ENCODE data around the gene CPA2. TPM values are rescaled to one million over a fixed set of nuclear protein-coding genes. Genes with fewer than 3 reads are reported as not detected.
"Not testable (repeated sequence)": the region's sequence is repeated elsewhere in the genome, so short reads cannot be mapped to it uniquely, and the experiment has no call there.

CPA2 gene
- total RNA-seq, 4 donors from 2014 or later = not detected

GRCh38 chr7:130228840-130229502 is 37.7 kb upstream of the CPA2 start:
- H3K4me3 ChIP-seq = no peak overlapping the region
- H3K36me3 ChIP-seq = no peaks in the 10 kb centered on the region
- H3K9me3 ChIP-seq = no peaks in the 10 kb centered on the region
- H3K4me1 ChIP-seq = no peaks in the 10 kb centered on the region
- in situ Hi-C loops (cut with MboI; ENCODE audit: low sequenced_read_pairs in 4 of 4) = loop anchor here in 3 of 4 donors (25.0 kb wide), 2 partner anchors 483 to 533 kb away; no protein-coding TSS in a partner anchor
- H3K27ac ChIP-seq = no peak overlapping the region
- no peaks in the 10 kb centered on the region for H3K27me3 ChIP-seq
- TF ChIP-seq, protein P1, sequence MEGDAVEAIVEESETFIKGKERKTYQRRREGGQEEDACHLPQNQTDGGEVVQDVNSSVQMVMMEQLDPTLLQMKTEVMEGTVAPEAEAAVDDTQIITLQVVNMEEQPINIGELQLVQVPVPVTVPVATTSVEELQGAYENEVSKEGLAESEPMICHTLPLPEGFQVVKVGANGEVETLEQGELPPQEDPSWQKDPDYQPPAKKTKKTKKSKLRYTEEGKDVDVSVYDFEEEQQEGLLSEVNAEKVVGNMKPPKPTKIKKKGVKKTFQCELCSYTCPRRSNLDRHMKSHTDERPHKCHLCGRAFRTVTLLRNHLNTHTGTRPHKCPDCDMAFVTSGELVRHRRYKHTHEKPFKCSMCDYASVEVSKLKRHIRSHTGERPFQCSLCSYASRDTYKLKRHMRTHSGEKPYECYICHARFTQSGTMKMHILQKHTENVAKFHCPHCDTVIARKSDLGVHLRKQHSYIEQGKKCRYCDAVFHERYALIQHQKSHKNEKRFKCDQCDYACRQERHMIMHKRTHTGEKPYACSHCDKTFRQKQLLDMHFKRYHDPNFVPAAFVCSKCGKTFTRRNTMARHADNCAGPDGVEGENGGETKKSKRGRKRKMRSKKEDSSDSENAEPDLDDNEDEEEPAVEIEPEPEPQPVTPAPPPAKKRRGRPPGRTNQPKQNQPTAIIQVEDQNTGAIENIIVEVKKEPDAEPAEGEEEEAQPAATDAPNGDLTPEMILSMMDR (IDR thresholded peaks at IDR 0.05 in 4 of 5, conservative IDR thresholded peaks at IDR 0.05 in 1 of 5) = no peak
- TF ChIP-seq POLR2A (IDR thresholded peaks at IDR 0.05) = no peak
- ATAC-seq (no peak), DNase-seq (no peak)
- intact Hi-C loops (cut with DNase I; ENCODE audit: low total_unique reads) = no loop called here

DNA sequence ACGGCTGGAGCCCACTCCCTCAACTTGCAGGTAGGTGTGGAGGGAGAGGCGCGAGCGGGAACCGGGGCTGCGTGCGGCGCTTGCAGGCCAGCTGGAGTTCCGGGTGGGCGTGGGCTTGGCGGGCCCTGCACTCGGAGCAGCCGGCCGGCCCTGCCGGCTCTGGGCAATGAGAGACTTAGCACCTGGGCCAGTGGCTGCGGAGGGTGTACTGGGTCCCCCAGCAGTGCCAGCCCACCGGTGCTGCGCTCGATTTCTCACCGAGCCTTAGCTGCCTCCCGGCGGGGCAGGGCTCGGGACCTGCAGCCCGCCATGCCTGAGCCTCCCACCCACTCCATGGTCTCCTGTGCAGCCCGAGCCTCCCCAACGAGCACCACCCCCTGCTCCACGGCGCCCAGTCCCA is 36.7 kb upstream of the CPA2 start:
- intact Hi-C loops (cut with DNase I; ENCODE audit: low total_unique reads); H3K4me1 ChIP-seq; H3K4me3 ChIP-seq; ATAC-seq; H3K9me3 ChIP-seq; H3K36me3 ChIP-seq; DNase-seq; H3K27ac ChIP-seq; H3K27me3 ChIP-seq: not testable (repeated sequence)
- in situ Hi-C loops (cut with MboI; ENCODE audit: low sequenced_read_pairs in 4 of 4) = loop anchor here in 3 of 4 donors (25.0 kb wide), 2 partner anchors 482 to 532 kb away; no protein-coding TSS in a partner anchor

GRCh38 chr7:130231792-130232191 is 34.9 kb upstream of the CPA2 start:
- TF ChIP-seq, protein P1 (IDR thresholded peaks at IDR 0.05 in 4 of 5, conservative IDR thresholded peaks at IDR 0.05 in 1 of 5) = no peak
- TF ChIP-seq POLR2A (IDR thresholded peaks at IDR 0.05) = no peak
- no peak overlapping the region for H3K27ac ChIP-seq
- in situ Hi-C loops (cut with MboI; ENCODE audit: low sequenced_read_pairs in 4 of 4) (loop anchor here in 3 of 4 donors (25.0 kb wide), 2 partner anchors 481 to 531 kb away; no protein-coding TSS in a partner anchor), intact Hi-C loops (cut with DNase I; ENCODE audit: low total_unique reads) (no loop called here)
- no peak for DNase-seq
- H3K36me3 ChIP-seq = no peaks in the 10 kb centered on the region
- H3K4me3 ChIP-seq = no peak overlapping the region
- H3K27me3 ChIP-seq = no peaks in the 10 kb centered on the region
- no peak for ATAC-seq
- H3K9me3 ChIP-seq = no peaks in the 10 kb centered on the region
- H3K4me1 ChIP-seq = no peaks in the 10 kb centered on the region

DNA sequence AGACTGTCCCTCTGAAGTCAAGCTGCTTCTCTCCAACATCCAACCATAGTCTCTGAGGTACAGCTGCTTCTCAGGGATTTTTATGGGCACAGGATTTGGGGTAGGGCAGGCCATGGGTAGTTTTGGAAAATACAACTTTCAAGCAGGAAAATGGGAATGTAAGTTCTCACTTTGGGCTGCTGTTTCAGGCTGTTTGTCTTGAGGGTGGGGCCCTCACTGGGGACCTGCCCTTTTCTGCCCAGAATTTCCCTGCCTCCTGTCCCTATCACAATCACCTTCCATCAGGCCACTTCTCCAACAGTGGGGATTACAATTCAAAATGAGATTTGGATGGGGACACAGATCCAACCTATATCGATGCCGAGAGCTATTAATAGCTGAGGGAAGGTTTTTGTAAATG is 34.5 kb upstream of the CPA2 start:
- intact Hi-C loops (cut with DNase I; ENCODE audit: low total_unique reads) (no loop called here), in situ Hi-C loops (cut with MboI; ENCODE audit: low sequenced_read_pairs in 4 of 4) (loop anchor here in 3 of 4 donors (25.0 kb wide), 2 partner anchors 480 to 530 kb away; no protein-coding TSS in a partner anchor)
- no peak overlapping the region for H3K4me3 ChIP-seq
- TF ChIP-seq POLR2A (IDR thresholded peaks at IDR 0.05) = no peak
- TF ChIP-seq, protein P1 (IDR thresholded peaks at IDR 0.05 in 4 of 5, conservative IDR thresholded peaks at IDR 0.05 in 1 of 5) = no peak
- DNase-seq (no peak), ATAC-seq (no peak)
- no peaks in the 10 kb centered on the region for H3K9me3 ChIP-seq
- no peaks in the 10 kb centered on the region for H3K36me3 ChIP-seq
- H3K27me3 ChIP-seq = no peaks in the 10 kb centered on the region
- H3K4me1 ChIP-seq = no peaks in the 10 kb centered on the region
- H3K27ac ChIP-seq = no peak overlapping the region

- Histone ChIP-seq H3K27ac (no peak overlapping the region), H3K36me3 (no peaks in the 10 kb centered on the region), H3K4me3 (no peak overlapping the region), H3K27me3 (no peaks in the 10 kb centered on the region), H3K4me1 (no peaks in the 10 kb centered on the region), H3K9me3 (no peaks in the 10 kb centered on the region)
- no peak for DNase-seq
- no peak for ATAC-seq
- in situ Hi-C loops (cut with MboI; ENCODE audit: low sequenced_read_pairs in 4 of 4) = loop anchor here in 3 of 4 donors (25.0 kb wide), 2 partner anchors 478 to 528 kb away; no protein-coding TSS in a partner anchor
- intact Hi-C loops (cut with DNase I; ENCODE audit: low total_unique reads) = no loop called here
- TF ChIP-seq, protein P1 (IDR thresholded peaks at IDR 0.05 in 4 of 5, conservative IDR thresholded peaks at IDR 0.05 in 1 of 5) = no peak
- TF ChIP-seq POLR2A (IDR thresholded peaks at IDR 0.05) = no peak
Measured at GRCh38 chr7:130234078-130234477, 32.6 kb upstream of the CPA2 start.

- in situ Hi-C loops (cut with MboI; ENCODE audit: low sequenced_read_pairs in 4 of 4) = loop anchor here in 3 of 4 donors (25.0 kb wide), 2 partner anchors 476 to 526 kb away; no protein-coding TSS in a partner anchor
- H3K27ac ChIP-seq; DNase-seq; H3K4me3 ChIP-seq; ATAC-seq; H3K4me1 ChIP-seq; H3K27me3 ChIP-seq; H3K36me3 ChIP-seq; H3K9me3 ChIP-seq; intact Hi-C loops (cut with DNase I; ENCODE audit: low total_unique reads): not testable (repeated sequence)
Measured at GRCh38 chr7:130236361-130236760, 30.3 kb upstream of the CPA2 start.

Data from gastrocnemius medialis (tissue), 4 donors.